ENCODE results near the gene STUB1. TPM values are rescaled to one million over a fixed set of nuclear protein-coding genes. Genes with fewer than 3 reads are reported as not detected.

STUB1 gene
- total and polyA plus RNA-seq, 2 experiments from 2014 or later = 91.7 to 108 TPM

GRCh38 chr16:703406-703805 lies 23.2 kb downstream of the STUB1 start (continued):
- TF ChIP-seq ZNF462 (CRISPR knock-in tag; IDR thresholded peaks at IDR 0.05) = no peak

GRCh38 chr16:704047-704446 lies 23.8 kb downstream of the STUB1 start:
- H3K4me1 Mint-ChIP-seq = no peaks in the 10 kb centered on the region
- no peak overlapping the region for H2AFZ ChIP-seq
- TF ChIP-seq EZH2 (IDR thresholded peaks at IDR 0.05; ENCODE audit: low read depth, unreplicated experiment) (no peak), ZNF462 (CRISPR knock-in tag; IDR thresholded peaks at IDR 0.05) (no peak), EZH2phosphoT487 (IDR thresholded peaks at IDR 0.05; ENCODE audit: unreplicated experiment) (no peak), ZNF331 (CRISPR knock-in tag; IDR thresholded peaks at IDR 0.05; ENCODE audit: low read depth) (no peak), REST (IDR thresholded peaks at IDR 0.05; ENCODE audit: unreplicated experiment) (no peak), ZNF114 (CRISPR knock-in tag; IDR thresholded peaks at IDR 0.05) (no peak)
- no peak overlapping the region for H3K4me3 ChIP-seq
- no peaks in the 10 kb centered on the region for H3K4me1 ChIP-seq (ENCODE audit: insufficient read depth)
- peaks cover 93% of the 10 kb centered on the region for H3K27me3 ChIP-seq (ENCODE audit: insufficient read depth)
- no peaks in the 10 kb centered on the region for H3K36me3 ChIP-seq (ENCODE audit: insufficient read depth)
- H3K27ac Mint-ChIP-seq = no peak overlapping the region
- H3K79me2 ChIP-seq (replicated peaks; ENCODE audit: insufficient read depth) = no peaks in the 10 kb centered on the region
- no peak for ATAC-seq
- H3K4me2 ChIP-seq = no peak overlapping the region
- H4K20me1 ChIP-seq (replicated peaks; ENCODE audit: insufficient read depth) = no peaks in the 10 kb centered on the region; the same call in 1 of the 2 replicates
- peaks cover 79% of the 10 kb centered on the region for H3K27me3 Mint-ChIP-seq (ENCODE audit: insufficient read depth, low read depth, poor library complexity)
- H3F3A ChIP-seq (replicated peaks; ENCODE audit: low read depth) = 0 out of 2 replicates have a peak, but pooled peaks cover 6% of the 10 kb centered on the region
- no peaks in the 10 kb centered on the region for H3K36me3 Mint-ChIP-seq (ENCODE audit: low read depth)
- H3K27ac ChIP-seq (ENCODE audit: low read depth) = no peak overlapping the region
- H3K9me3 Mint-ChIP-seq = no peaks in the 10 kb centered on the region; the same call in 2 of the 3 replicates
- no peak overlapping the region for H3K4me3 Mint-ChIP-seq
- DNase-seq (ENCODE audit: low spot score) = no peak
- H3K9me2 ChIP-seq (ENCODE audit: insufficient read depth) = no peaks in the 10 kb centered on the region

All from GM23338 (cell line).